IMR-90 (cell line): ENCODE measurements around the gene DNAJC4. TPM values are rescaled to one million over a fixed set of nuclear protein-coding genes. Genes with fewer than 3 reads are reported as not detected.

ENCODE experiments used
- ATAC-seq: fragments of 200-7000 bp; cut with Tn5 transposase; 2 replicates; pipeline ENCODE4 v1.9.1; 2020; ENCODE audit warnings: low read depth, mild to moderate bottlenecking, moderate library complexity
- BruUV-seq: library from RNA; stranded (reverse); fragments of 400-500 nt; replicated peaks from 2 replicates; lab custom pipeline; 2021; lab: Mats Ljungman, UMichigan
- CTCF ChIA-PET: fragments of 300-600 bp; formaldehyde crosslinking; extraction: SDS; loops from one replicate; lab custom pipeline; 2021; ENCODE audit warnings: antibody characterized with exemption; lab: Yijun Ruan, JAX
- POLR2A ChIA-PET: fragments of 300-600 bp; sonication (Branson Sonifier 250); formaldehyde crosslinking; loops from one replicate; lab custom pipeline; 2022; ENCODE audit warnings: antibody characterized with exemption; ENCODE audit not compliant: unreplicated experiment; lab: Charles Lee
- DNase-seq: peaks from one replicate; pipeline ENCODE4 v3.0.0; 2013
- H2AFZ ChIP-seq: replicated peaks from 2 replicates; pipeline ENCODE3; 2013; ENCODE audit warnings: low read length, mild to moderate bottlenecking; ENCODE audit not compliant: poor library complexity
- H2AK5ac ChIP-seq: 2 replicates; pipeline ENCODE4 v1.6.1; 2013; ENCODE audit warnings: low read depth, low read length, inconsistent platforms
- H2AK9ac ChIP-seq: replicated peaks from 2 replicates; pipeline ENCODE3; 2013; ENCODE audit warnings: mild to moderate bottlenecking, low read depth, low read length, moderate library complexity; ENCODE audit not compliant: poor library complexity
- H2BK120ac ChIP-seq: 2 replicates; pipeline ENCODE4 v1.6.1; 2013; ENCODE audit warnings: low read depth, low read length, inconsistent platforms
- H2BK15ac ChIP-seq: 3 replicates; pipeline ENCODE4 v1.6.1; 2013; ENCODE audit warnings: low read depth, low read length, inconsistent platforms
- H2BK20ac ChIP-seq: 2 replicates; pipeline ENCODE4 v1.6.1; 2013; ENCODE audit warnings: low read depth, mild to moderate bottlenecking, inconsistent platforms, low read length, moderate library complexity
- H2BK5ac ChIP-seq: 2 replicates; pipeline ENCODE4 v1.6.1; 2013; ENCODE audit warnings: mild to moderate bottlenecking, low read depth, low read length, inconsistent platforms; ENCODE audit not compliant: poor library complexity, severe bottlenecking
- H3K14ac ChIP-seq: replicated peaks from 2 replicates; pipeline ENCODE4 v1.6.1; 2013; ENCODE audit warnings: low read depth, low read length, inconsistent platforms
- H3K18ac ChIP-seq: 2 replicates; pipeline ENCODE4 v1.6.1; 2013; ENCODE audit warnings: low read depth, low read length, control low read depth
- H3K23ac ChIP-seq: 2 replicates; pipeline ENCODE4 v1.6.1; 2013; ENCODE audit warnings: low read depth, low read length, inconsistent platforms
- H3K27ac ChIP-seq: 2 replicates; pipeline ENCODE4 v1.5.1; 2013; ENCODE audit warnings: mild to moderate bottlenecking, control low read depth, low read length; ENCODE audit not compliant: insufficient read depth
- H3K27me3 ChIP-seq: 2 replicates; pipeline ENCODE4 v1.6.1; 2013; ENCODE audit warnings: low read length; ENCODE audit not compliant: control insufficient read depth, insufficient read depth
- H3K36me3 ChIP-seq: 2 replicates; pipeline ENCODE4 v1.6.1; 2013; ENCODE audit warnings: low read length, mixed read lengths; ENCODE audit not compliant: control insufficient read depth, insufficient read depth
- H3K4ac ChIP-seq: 2 replicates; pipeline ENCODE4 v1.6.1; 2013; ENCODE audit warnings: low read depth, low read length, inconsistent platforms
- H3K4me1 ChIP-seq: 2 replicates; pipeline ENCODE4 v1.6.1; 2013; ENCODE audit warnings: low read length, mixed read lengths; ENCODE audit not compliant: control insufficient read depth, insufficient read depth
- H3K4me2 ChIP-seq: 2 replicates; pipeline ENCODE4 v1.6.1; 2013; ENCODE audit warnings: low read depth, mild to moderate bottlenecking, control low read depth, low read length, moderate library complexity
- H3K4me3 ChIP-seq: 2 replicates; pipeline ENCODE4 v1.5.1; 2013; ENCODE audit warnings: low read depth, mild to moderate bottlenecking, control low read depth, low read length, moderate library complexity; ENCODE audit not compliant: insufficient read depth
- H3K56ac ChIP-seq: 2 replicates; pipeline ENCODE4 v1.6.1; 2013; ENCODE audit warnings: low read length, inconsistent platforms; ENCODE audit not compliant: insufficient read depth; ENCODE audit errors: extremely low read depth
- H3K79me1 ChIP-seq, 2 experiments: 2 replicates each; pipeline ENCODE4 v1.6.1; 2013; ENCODE audit warnings: low read length in 2 of 2, inconsistent platforms in 1 of 2, low read depth in 1 of 2
- H3K9ac ChIP-seq: 2 replicates; pipeline ENCODE4 v1.6.1; 2013; ENCODE audit warnings: low read depth, low read length, control low read depth
- H3K9me1 ChIP-seq: 2 replicates; pipeline ENCODE4 v1.6.1; 2013; ENCODE audit warnings: low read length, inconsistent platforms; ENCODE audit not compliant: insufficient read depth
- H3K9me3 ChIP-seq: 2 replicates; pipeline ENCODE4 v1.6.1; 2013; ENCODE audit warnings: low read length; ENCODE audit not compliant: control insufficient read depth, insufficient read depth
- H4K20me1 ChIP-seq: 2 replicates; pipeline ENCODE4 v1.6.1; 2013; ENCODE audit warnings: low read length, inconsistent platforms; ENCODE audit not compliant: insufficient read depth
- H4K5ac ChIP-seq: 2 replicates; pipeline ENCODE4 v1.6.1; 2013; ENCODE audit warnings: mild to moderate bottlenecking, low read depth, low read length, control low read depth
- H4K8ac ChIP-seq, 2 experiments: 2 replicates each; pipeline ENCODE4 v1.6.1; 2013; ENCODE audit warnings: low read depth in 2 of 2, low read length in 2 of 2, control low read depth in 1 of 2, inconsistent platforms in 1 of 2
- H4K91ac ChIP-seq: 2 replicates; pipeline ENCODE4 v1.6.1; 2013; ENCODE audit warnings: low read depth, low read length, inconsistent platforms; ENCODE audit not compliant: insufficient read depth
- BHLHE40 ChIP-seq: fragments of 150-350 bp; IDR thresholded peaks from 2 replicates; pipeline ENCODE4 v1.6.1; 2016; ENCODE audit warnings: mild to moderate bottlenecking, low read depth, low read length
- CEBPB ChIP-seq: IDR thresholded peaks from 2 replicates; pipeline ENCODE4 v1.6.1; 2012; ENCODE audit warnings: low read depth, low read length, improper control_type of control experiment
- CHD1 ChIP-seq: IDR thresholded peaks from 2 replicates; pipeline ENCODE4 v1.6.1; 2012; ENCODE audit warnings: low read depth, low read length, improper control_type of control experiment
- CTCF ChIP-seq: conservative IDR thresholded peaks from 2 replicates; pipeline ENCODE4 v1.5.1; 2012; ENCODE audit warnings: mild to moderate bottlenecking, low read depth, low read length, improper control_type of control experiment
- FOS ChIP-seq: fragments of 150-350 bp; IDR thresholded peaks from 2 replicates; pipeline ENCODE4 v1.6.1; 2016; ENCODE audit warnings: low read depth, low read length
- MAFK ChIP-seq: IDR thresholded peaks from 2 replicates; pipeline ENCODE4 v1.6.1; 2012; ENCODE audit warnings: low read depth, low read length, improper control_type of control experiment
- MAZ ChIP-seq: IDR thresholded peaks from 2 replicates; pipeline ENCODE4 v1.6.1; 2012; ENCODE audit warnings: low read depth, mild to moderate bottlenecking, low read length, improper control_type of control experiment, moderate library complexity, borderline replicate concordance
- NFE2L2 ChIP-seq: fragments of 150-350 bp; IDR thresholded peaks from 2 replicates; pipeline ENCODE4 v1.6.1; 2016; ENCODE audit warnings: low read depth, mild to moderate bottlenecking, low read length
- POLR2A ChIP-seq: IDR thresholded peaks from 2 replicates; pipeline ENCODE4 v1.6.1; 2012; ENCODE audit warnings: mild to moderate bottlenecking, low read depth, low read length
- RCOR1 ChIP-seq: IDR thresholded peaks from 2 replicates; pipeline ENCODE4 v1.6.1; 2012; ENCODE audit warnings: mild to moderate bottlenecking, low read length, improper control_type of control experiment; ENCODE audit not compliant: insufficient replicate concordance
- RFX5 ChIP-seq: IDR thresholded peaks from 2 replicates; pipeline ENCODE4 v1.8.0; 2012; ENCODE audit warnings: low read depth, mild to moderate bottlenecking, low read length, moderate library complexity
- USF2 ChIP-seq: fragments of 150-350 bp; IDR thresholded peaks from 2 replicates; pipeline ENCODE4 v1.6.1; 2017; ENCODE audit warnings: mild to moderate bottlenecking, antibody characterized with exemption, low read length, low read depth
- WGBS, 2 experiments: methylation state at CpG; one replicate each; pipeline versions ENCODE4 v1.1.5 to v1.1.7; 2013; ENCODE audit warnings: missing lambda C conversion rate in 2 of 2; ENCODE audit not compliant: insufficient read length in 1 of 2; ENCODE audit errors: extremely low coverage in 2 of 2; 5-methylcytosine and 5-hydroxymethylcytosine counted together
- dilution Hi-C: fragments of 300-500 bp; cut with HindIII; formaldehyde crosslinking; loops from one replicate; pipeline ENCODE4 v1.14.3; 2018; ENCODE audit warnings: low sequenced_read_pairs; ENCODE audit not compliant: unreplicated experiment
- in situ Hi-C: fragments of 300-500 bp; cut with MboI; formaldehyde crosslinking; loops from 3 replicates; pipeline ENCODE4 v1.14.3; 2019; ENCODE audit warnings: low sequenced_read_pairs, inconsistent platforms, mixed read lengths
- intact Hi-C: fragments of 100-400 bp; cut with micrococcal nuclease; formaldehyde crosslinking; loops from 2 replicates; pipeline ENCODE4 v1.10.0; 2022
- polyA plus RNA-seq, 3 experiments: library from polyadenylated mRNA; depleted of rRNA; stranded (reverse); fragments of >200 nt; gene quantifications; 2 replicates each; pipeline ENCODE4 v1.2.3, GENCODE V29; 2012; ENCODE audit warnings: low replicate concordance in 1 of 3
- total RNA-seq: library from RNA; depleted of rRNA; stranded (reverse); fragments of >200 nt; gene quantifications from 2 replicates; pipeline ENCODE4 v1.2.3, GENCODE V29; 2012

Gene DNAJC4
- total and polyA plus RNA-seq, 2 of the 4 experiments (the other 2 are of a cell fraction) = 2.2 to 22.8 TPM

DNA sequence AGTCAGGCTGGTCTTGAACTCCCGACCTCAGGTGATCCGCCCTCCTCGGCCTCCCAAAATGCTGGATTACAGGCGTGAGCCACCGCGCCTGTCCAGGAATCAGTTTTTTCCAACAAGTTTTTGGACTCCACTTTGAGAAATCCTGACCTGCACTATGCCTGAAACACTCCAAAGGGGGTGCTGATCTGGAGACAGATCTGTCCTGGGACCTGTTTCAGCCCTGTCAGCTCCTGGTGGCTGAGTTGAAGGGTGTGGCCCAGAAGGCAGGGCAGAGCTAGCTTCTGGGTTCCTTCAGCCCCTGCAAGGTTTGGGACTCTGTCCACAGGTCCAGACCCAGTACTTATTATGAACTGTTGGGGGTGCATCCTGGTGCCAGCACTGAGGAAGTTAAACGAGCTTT lies 1.2 kb downstream of the DNAJC4 start:
- H2BK15ac ChIP-seq = no peak overlapping the region
- dilution Hi-C loops (no loop called here), in situ Hi-C loops (no loop called here), intact Hi-C loops (no loop called here)
- no peak overlapping the region for H2BK5ac ChIP-seq
- H3K79me1 ChIP-seq = peaks cover 26 to 76% of the 10 kb centered on the region in 2 experiments
- H4K5ac ChIP-seq = no peak overlapping the region
- H3K9ac ChIP-seq = no peak overlapping the region
- TF ChIP-seq CHD1 (no peak), CEBPB (no peak), POLR2A (no peak), RFX5 (no peak), MAZ (no peak), NFE2L2 (no peak), BHLHE40 (no peak), MAFK (no peak), RCOR1 (no peak), USF2 (no peak), FOS (no peak), CTCF (no peak)
- H3K4me2 ChIP-seq = no peak overlapping the region
- H2AFZ ChIP-seq = no peak overlapping the region
- H3K14ac ChIP-seq = no peak overlapping the region
- WGBS, 2 experiments = 80% methylated on average over 2 of the region's 7 CpGs; no CpG with 5 or more reads in 1 of the 2 experiments
- POLR2A ChIA-PET = no interaction called here
- BruUV-seq = no TSS peak
- peaks cover 3% of the 10 kb centered on the region; the same call in 1 of the 2 replicates for H3K36me3 ChIP-seq
- no peaks in the 10 kb centered on the region for H3K9me3 ChIP-seq
- no peak overlapping the region; a peak in 1 of 4 replicates for H4K8ac ChIP-seq
- no peak overlapping the region for H2BK120ac ChIP-seq
- no peak overlapping the region for H2AK9ac ChIP-seq
- no peak overlapping the region for H3K4me3 ChIP-seq
- H3K27me3 ChIP-seq = no peaks in the 10 kb centered on the region
- H2BK20ac ChIP-seq = no peak overlapping the region
- DNase-seq = no peak
- no peak overlapping the region for H3K18ac ChIP-seq
- H2AK5ac ChIP-seq = no peak overlapping the region
- CTCF ChIA-PET = no interaction called here
- H3K4me1 ChIP-seq = peaks cover 23% of the 10 kb centered on the region
- H3K9me1 ChIP-seq = peaks cover 10% of the 10 kb centered on the region
- H3K27ac ChIP-seq = no peak overlapping the region
- ATAC-seq = no peak
- no peak overlapping the region for H3K56ac ChIP-seq
- H4K20me1 ChIP-seq = no peaks in the 10 kb centered on the region; the same call in 1 of the 2 replicates
- no peak overlapping the region for H4K91ac ChIP-seq
- no peak overlapping the region for H3K23ac ChIP-seq
- no peak overlapping the region for H3K4ac ChIP-seq
